Natural killer cell (primary cell): ENCODE results near the gene S100A9. TPM values are rescaled to one million over a fixed set of nuclear protein-coding genes. Genes with fewer than 3 reads are reported as not detected.
"Not testable (repeated sequence)": the region's sequence is repeated elsewhere in the genome, so short reads cannot be mapped to it uniquely, and the experiment has no call there.

ENCODE experiments used
- ATAC-seq, 3 donors: fragments of 150-1000 bp in 2 of 3; fragments of 200-7000 bp in 1 of 3; cut with Tn5 transposase; 1 replicate in 1 of 3; 2 replicates in 2 of 3; pipeline ENCODE4 v1.10.0; 2021; ENCODE audit warnings: mild to moderate bottlenecking in 2 of 3, moderate library complexity in 2 of 3
- DNase-seq, 2 donors: peaks; one replicate each; pipeline versions ENCODE4 v3.0.0 to v3.0.0-alpha.2; 2013 to 2021; ENCODE audit warnings: mixed read lengths in 1 of 2
- H3K27ac ChIP-seq: one replicate; pipeline ENCODE4 v1.5.1; 2013; ENCODE audit warnings: mild to moderate bottlenecking, low read length
- H3K27me3 ChIP-seq: one replicate; pipeline ENCODE4 v1.6.1; 2013; ENCODE audit warnings: low read length; ENCODE audit not compliant: control insufficient read depth, insufficient read depth
- H3K36me3 ChIP-seq: one replicate; pipeline ENCODE4 v1.6.1; 2013; ENCODE audit warnings: low read length; ENCODE audit not compliant: control insufficient read depth, insufficient read depth
- H3K4me1 ChIP-seq: one replicate; pipeline ENCODE4 v1.6.1; 2013; ENCODE audit warnings: low read length; ENCODE audit not compliant: control insufficient read depth, insufficient read depth
- H3K4me3 ChIP-seq: one replicate; pipeline ENCODE4 v1.5.1; 2013; ENCODE audit warnings: low read length
- H3K9me3 ChIP-seq: one replicate; pipeline ENCODE4 v1.6.1; 2013; ENCODE audit warnings: low read length; ENCODE audit not compliant: control insufficient read depth, insufficient read depth
- H3K27ac Mint-ChIP-seq, 2 donors: one replicate each; pipeline ENCODE4 v1.8.0; 2022; ENCODE audit warnings: mild to moderate bottlenecking in 2 of 2, mixed read lengths in 2 of 2, moderate library complexity in 1 of 2
- H3K27me3 Mint-ChIP-seq, 2 donors: one replicate each; pipeline ENCODE4 v1.8.0; 2022; ENCODE audit warnings: low read depth in 2 of 2, mixed read lengths in 2 of 2
- H3K36me3 Mint-ChIP-seq: one replicate; pipeline ENCODE4 v1.8.0; 2022; ENCODE audit warnings: mixed read lengths
- H3K4me1 Mint-ChIP-seq, 2 donors: one replicate each; pipeline ENCODE4 v1.8.0; 2022; ENCODE audit warnings: mixed read lengths in 2 of 2
- H3K4me3 Mint-ChIP-seq: one replicate; pipeline ENCODE4 v1.8.0; 2022; ENCODE audit warnings: mild to moderate bottlenecking, moderate library complexity, mixed read lengths
- H3K9me3 Mint-ChIP-seq, 2 donors: one replicate each; pipeline ENCODE4 v1.8.0; 2022; ENCODE audit warnings: mixed read lengths in 2 of 2
- WGBS: methylation state at CpG from one replicate; pipeline ENCODE4 v1.1.7; 2013; ENCODE audit warnings: missing lambda C conversion rate; ENCODE audit not compliant: insufficient coverage; 5-methylcytosine and 5-hydroxymethylcytosine counted together
- intact Hi-C: fragments of 100-400 bp; cut with micrococcal nuclease; formaldehyde crosslinking; loops from one replicate; pipeline ENCODE4 v1.14.2; 2022
- total RNA-seq, 4 donors: library from RNA; stranded (reverse); fragments of 120-200 nt in 1 of 4; gene quantifications; one replicate each; pipeline versions ENCODE4 v1.2.3 to v1.2.4, GENCODE V29; 2013 to 2022
- TF ChIP-seq, protein P1 (sequence below): fragments of 200-600 bp; IDR thresholded peaks from one replicate; pipeline ENCODE4 v1.8.0; 2022; ENCODE audit warnings: antibody characterized with exemption

Gene S100A9
- total RNA-seq, 3 donors from 2014 or later (not counting 1 experiment from before 2014, with no cell fraction given) = 13.1 to 334 (median 116) TPM

GRCh38 chr1:153403421-153404085 is 45.9 kb downstream of the S100A9 start:
- Histone ChIP-seq H3K4me3 (no peak overlapping the region), H3K4me1 (peaks cover 2% of the 10 kb centered on the region), H3K36me3 (no peaks in the 10 kb centered on the region), H3K27ac (no peak overlapping the region), H3K9me3 (no peaks in the 10 kb centered on the region), H3K27me3 (no peaks in the 10 kb centered on the region)
- 90% methylated on average over 10 of the region's 11 CpGs for WGBS
- intact Hi-C loops = loop anchor here (2.0 kb wide), 1 partner anchor 51 kb away; no protein-coding TSS in a partner anchor
- no peak for DNase-seq
- Mint-ChIP-seq H3K36me3 (no peaks in the 10 kb centered on the region), H3K27ac (no peak overlapping the region), H3K4me1 (no peaks in the 10 kb centered on the region), H3K9me3 (no peaks in the 10 kb centered on the region), H3K4me3 (no peak overlapping the region), H3K27me3 (peaks cover 4 to 20% of the 10 kb centered on the region in 2 donors)
- no peak for ATAC-seq
- TF ChIP-seq, protein P1, sequence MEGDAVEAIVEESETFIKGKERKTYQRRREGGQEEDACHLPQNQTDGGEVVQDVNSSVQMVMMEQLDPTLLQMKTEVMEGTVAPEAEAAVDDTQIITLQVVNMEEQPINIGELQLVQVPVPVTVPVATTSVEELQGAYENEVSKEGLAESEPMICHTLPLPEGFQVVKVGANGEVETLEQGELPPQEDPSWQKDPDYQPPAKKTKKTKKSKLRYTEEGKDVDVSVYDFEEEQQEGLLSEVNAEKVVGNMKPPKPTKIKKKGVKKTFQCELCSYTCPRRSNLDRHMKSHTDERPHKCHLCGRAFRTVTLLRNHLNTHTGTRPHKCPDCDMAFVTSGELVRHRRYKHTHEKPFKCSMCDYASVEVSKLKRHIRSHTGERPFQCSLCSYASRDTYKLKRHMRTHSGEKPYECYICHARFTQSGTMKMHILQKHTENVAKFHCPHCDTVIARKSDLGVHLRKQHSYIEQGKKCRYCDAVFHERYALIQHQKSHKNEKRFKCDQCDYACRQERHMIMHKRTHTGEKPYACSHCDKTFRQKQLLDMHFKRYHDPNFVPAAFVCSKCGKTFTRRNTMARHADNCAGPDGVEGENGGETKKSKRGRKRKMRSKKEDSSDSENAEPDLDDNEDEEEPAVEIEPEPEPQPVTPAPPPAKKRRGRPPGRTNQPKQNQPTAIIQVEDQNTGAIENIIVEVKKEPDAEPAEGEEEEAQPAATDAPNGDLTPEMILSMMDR = no peak

- 87% methylated on average over 7 of the region's 7 CpGs for WGBS
- no peaks in the 10 kb centered on the region for H3K4me1 Mint-ChIP-seq
- peaks cover 7 to 14% of the 10 kb centered on the region in 2 donors for H3K27me3 Mint-ChIP-seq
- H3K27ac Mint-ChIP-seq = no peak overlapping the region
- no peak overlapping the region for H3K27ac ChIP-seq
- no peaks in the 10 kb centered on the region for H3K9me3 ChIP-seq
- no peak overlapping the region for H3K4me3 ChIP-seq
- H3K4me3 Mint-ChIP-seq = no peak overlapping the region
- no peaks in the 10 kb centered on the region for H3K27me3 ChIP-seq
- no peaks in the 10 kb centered on the region for H3K36me3 Mint-ChIP-seq
- no peaks in the 10 kb centered on the region for H3K9me3 Mint-ChIP-seq
- intact Hi-C loops = loop anchor here (2.0 kb wide), 1 partner anchor 51 kb away; no protein-coding TSS in a partner anchor
- peaks cover 2% of the 10 kb centered on the region for H3K4me1 ChIP-seq
- DNase-seq (no peak), ATAC-seq (no peak)
- TF ChIP-seq, protein P1 = no peak
- H3K36me3 ChIP-seq = no peaks in the 10 kb centered on the region
Observed at GRCh38 chr1:153404086-153404635, 46.5 kb downstream of the S100A9 start.

GRCh38 chr1:153404768-153405167 is 47.1 kb downstream of the S100A9 start:
- Mint-ChIP-seq H3K36me3 (no peaks in the 10 kb centered on the region), H3K4me1 (no peaks in the 10 kb centered on the region), H3K27me3 (peaks cover 11 to 18% of the 10 kb centered on the region in 2 donors), H3K4me3 (no peak overlapping the region), H3K27ac (no peak overlapping the region), H3K9me3 (no peaks in the 10 kb centered on the region)
- Histone ChIP-seq H3K4me1 (peaks cover 2% of the 10 kb centered on the region), H3K27me3 (no peaks in the 10 kb centered on the region), H3K4me3 (no peak overlapping the region), H3K27ac (no peak overlapping the region), H3K36me3 (no peaks in the 10 kb centered on the region), H3K9me3 (no peaks in the 10 kb centered on the region)
- TF ChIP-seq, protein P1 = peak; percentile 39
- intact Hi-C loops = loop anchor here (2.0 kb wide), 1 partner anchor 52 kb away; no protein-coding TSS in a partner anchor
- ATAC-seq = peak; percentile 55 to 78 (median 76)
- 30% methylated on average over 15 of the region's 15 CpGs for WGBS
- peak; percentile 24 to 67 for DNase-seq

GRCh38 chr1:153405825-153406599 is 48.4 kb downstream of the S100A9 start:
- not testable (repeated sequence) for ATAC-seq, H3K27ac ChIP-seq, H3K4me1 Mint-ChIP-seq, DNase-seq, H3K36me3 ChIP-seq, H3K27me3 ChIP-seq, H3K27ac Mint-ChIP-seq, H3K4me3 ChIP-seq, H3K9me3 ChIP-seq, H3K4me1 ChIP-seq, H3K9me3 Mint-ChIP-seq, H3K36me3 Mint-ChIP-seq, H3K4me3 Mint-ChIP-seq
- intact Hi-C loops = loop anchor here (2.0 kb wide), 1 partner anchor 53 kb away; no protein-coding TSS in a partner anchor
- 81% methylated on average over 5 of the region's 6 CpGs for WGBS
- H3K27me3 Mint-ChIP-seq = peaks cover 13 to 25% of the 10 kb centered on the region in 2 donors

GRCh38 chr1:153407274-153407673 is 49.6 kb downstream of the S100A9 start:
- H3K4me3 Mint-ChIP-seq, H3K4me3 ChIP-seq, ATAC-seq, H3K36me3 Mint-ChIP-seq, DNase-seq, H3K36me3 ChIP-seq, H3K9me3 Mint-ChIP-seq, H3K27ac ChIP-seq, H3K4me1 ChIP-seq, H3K9me3 ChIP-seq, H3K27me3 ChIP-seq, intact Hi-C loops, H3K4me1 Mint-ChIP-seq, H3K27ac Mint-ChIP-seq: not testable (repeated sequence)
- peaks cover 13 to 33% of the 10 kb centered on the region in 2 donors for H3K27me3 Mint-ChIP-seq
- 68% methylated on average over 11 of the region's 11 CpGs for WGBS
